ENCODE measurements around the gene BMP5.

DNA sequence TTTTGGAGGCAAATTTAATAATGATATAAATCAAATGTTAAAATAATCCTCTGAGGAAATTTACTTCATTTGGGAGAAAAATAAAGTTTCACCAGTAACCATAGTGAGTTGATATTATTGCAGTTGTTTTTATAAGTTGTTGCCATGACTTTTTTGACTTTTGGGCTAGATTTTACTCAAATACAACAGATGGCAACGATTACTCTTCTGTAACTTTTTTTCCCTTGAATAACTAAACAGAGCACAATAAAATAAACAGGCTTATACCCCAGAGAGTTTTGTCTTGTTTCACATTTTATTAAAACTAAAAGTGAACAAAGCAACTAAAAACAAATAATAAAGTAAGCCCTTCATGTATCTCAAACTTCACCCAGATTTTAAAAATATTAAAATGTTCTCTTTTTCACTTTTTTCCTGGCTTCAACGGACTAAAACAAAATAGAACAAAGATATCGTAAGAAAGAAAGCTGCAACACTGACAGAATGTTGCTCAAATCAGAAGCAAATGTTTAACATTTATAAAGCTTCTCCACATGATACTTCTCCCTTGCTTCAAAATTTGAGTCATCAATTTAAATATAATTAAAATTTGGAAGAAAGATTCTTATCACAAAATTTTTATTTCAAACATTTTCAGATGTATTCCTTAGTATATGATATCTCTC, 42.5 kb upstream of the BMP5 start:
- TF ChIP-seq EP300 (IDR thresholded peaks at IDR 0.05; ENCODE audit: borderline replicate concordance), result no peak
- no peak for TF ChIP-seq YY1 (IDR thresholded peaks at IDR 0.05; ENCODE audit: low read depth)
